ENCODE data around the gene SGMS1. TPM values are rescaled to one million over a fixed set of nuclear protein-coding genes. Genes with fewer than 3 reads are reported as not detected.

SGMS1 gene
- total and polyA plus RNA-seq, 4 donors: 8.9 to 54.3 (median 22.2) TPM

DNA sequence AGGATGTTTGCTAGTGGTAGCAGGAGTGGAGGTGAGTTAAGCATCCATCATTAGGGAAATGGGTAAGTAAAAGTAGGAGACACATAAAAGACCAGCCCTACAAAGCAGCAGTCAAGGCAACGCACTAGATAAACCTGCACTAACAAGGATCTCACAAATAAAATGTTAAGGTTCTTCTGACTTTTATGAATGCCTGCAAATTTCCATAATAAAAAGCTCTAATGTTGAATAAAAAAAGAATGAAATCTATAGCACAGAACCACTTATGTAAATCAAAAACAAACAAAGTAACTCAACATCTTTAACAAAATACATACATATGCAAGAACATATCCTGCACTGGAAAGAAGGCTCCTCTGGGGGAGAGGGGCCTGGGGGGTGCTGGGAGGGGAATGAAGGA, 4.6 kb downstream of the SGMS1 start:
- Histone ChIP-seq H3K27ac (ENCODE audit: low read depth in 1 of 2, low read length in 2 of 2) (no peak overlapping the region), H3K4me3 (ENCODE audit: low read length in 2 of 2) (no peak overlapping the region), H3K36me3 (ENCODE audit: control insufficient read depth in 1 of 2, insufficient read depth in 2 of 2, low read length in 1 of 2) (no peaks in the 10 kb centered on the region), H3K4me1 (ENCODE audit: control insufficient read depth in 1 of 2, insufficient read depth in 2 of 2, low read length in 2 of 2) (peaks cover 0 to 2% of the 10 kb centered on the region in 2 donors), H3K9me3 (ENCODE audit: control insufficient read depth, low read length) (no peaks in the 10 kb centered on the region), H3K27me3 (ENCODE audit: control insufficient read depth in 1 of 2, insufficient read depth in 2 of 2, low read length in 1 of 2) (no peaks in the 10 kb centered on the region)
- WGBS, 2 donors: 87 to 97% methylated on average over 1 of the region's 1 CpG
- intact Hi-C loops (cut with DNase I): no loop called here
- ATAC-seq (ENCODE audit: low FRiP score): no peak
- DNase-seq: no peak

DNA sequence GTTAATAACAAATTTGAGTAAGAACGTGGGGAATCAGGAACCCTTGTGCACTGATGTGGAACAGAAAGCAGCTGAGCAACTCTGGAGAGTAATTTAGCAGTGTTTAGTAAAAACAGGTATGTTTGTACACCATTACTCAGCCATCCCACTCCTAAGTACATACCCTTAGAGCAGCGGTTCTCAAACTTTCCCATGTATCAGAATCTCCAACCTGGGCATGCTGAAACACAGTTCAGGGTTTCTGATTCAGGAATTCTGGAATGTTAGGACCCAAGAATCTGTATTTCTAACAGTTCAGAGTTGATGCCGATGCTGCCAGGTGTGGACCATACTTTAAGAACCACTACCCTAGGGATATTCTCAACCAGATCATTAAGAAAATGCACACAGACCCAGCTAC, 5.1 kb downstream of the SGMS1 start:
- no peak for ATAC-seq (ENCODE audit: low FRiP score)
- Histone ChIP-seq H3K27ac (ENCODE audit: low read depth in 1 of 2, low read length in 2 of 2) (no peak overlapping the region), H3K36me3 (ENCODE audit: control insufficient read depth in 1 of 2, insufficient read depth in 2 of 2, low read length in 1 of 2) (no peaks in the 10 kb centered on the region), H3K4me3 (ENCODE audit: low read length in 2 of 2) (no peak overlapping the region), H3K4me1 (ENCODE audit: control insufficient read depth in 1 of 2, insufficient read depth in 2 of 2, low read length in 2 of 2) (peaks cover 0 to 2% of the 10 kb centered on the region in 2 donors), H3K9me3 (ENCODE audit: control insufficient read depth, low read length) (no peaks in the 10 kb centered on the region), H3K27me3 (ENCODE audit: control insufficient read depth in 1 of 2, insufficient read depth in 2 of 2, low read length in 1 of 2) (no peaks in the 10 kb centered on the region)
- no peak for DNase-seq
- intact Hi-C loops (cut with DNase I): no loop called here
- 84 to 88% methylated on average over 3 of the region's 3 CpGs for WGBS, 2 donors

DNA sequence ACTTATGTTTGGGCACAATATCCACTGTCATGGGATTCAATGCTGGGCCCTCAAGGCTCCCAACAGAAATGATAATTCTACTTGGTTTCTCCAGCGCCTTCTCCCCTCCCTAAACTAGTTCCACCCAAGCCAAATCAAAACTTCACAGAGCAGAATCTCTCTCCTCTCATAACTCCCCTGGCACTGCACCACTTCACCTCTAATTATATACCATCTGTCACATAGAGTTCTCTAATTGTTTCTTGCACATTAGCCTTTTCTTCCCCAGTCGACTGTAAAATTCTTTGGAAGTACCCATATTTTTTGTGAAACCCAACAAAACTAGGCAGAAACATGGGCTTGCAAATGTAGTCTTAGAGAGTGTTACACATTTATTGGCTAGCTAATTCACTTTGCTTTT, 8.1 kb downstream of the SGMS1 start:
- Histone ChIP-seq H3K4me1 (ENCODE audit: control insufficient read depth in 1 of 2, insufficient read depth in 2 of 2, low read length in 2 of 2) (peaks cover 2% of the 10 kb centered on the region in 2 donors), H3K9me3 (ENCODE audit: control insufficient read depth, low read length) (no peaks in the 10 kb centered on the region), H3K27ac (ENCODE audit: low read depth in 1 of 2, low read length in 2 of 2) (no peak overlapping the region), H3K36me3 (ENCODE audit: control insufficient read depth in 1 of 2, insufficient read depth in 2 of 2, low read length in 1 of 2) (no peaks in the 10 kb centered on the region), H3K27me3 (ENCODE audit: control insufficient read depth in 1 of 2, insufficient read depth in 2 of 2, low read length in 1 of 2) (no peaks in the 10 kb centered on the region), H3K4me3 (ENCODE audit: low read length in 2 of 2) (no peak overlapping the region)
- intact Hi-C loops (cut with DNase I): no loop called here
- no peak for ATAC-seq (ENCODE audit: low FRiP score)
- 92% methylated on average over 2 of the region's 2 CpGs for WGBS, 2 donors
- no peak for DNase-seq

DNA sequence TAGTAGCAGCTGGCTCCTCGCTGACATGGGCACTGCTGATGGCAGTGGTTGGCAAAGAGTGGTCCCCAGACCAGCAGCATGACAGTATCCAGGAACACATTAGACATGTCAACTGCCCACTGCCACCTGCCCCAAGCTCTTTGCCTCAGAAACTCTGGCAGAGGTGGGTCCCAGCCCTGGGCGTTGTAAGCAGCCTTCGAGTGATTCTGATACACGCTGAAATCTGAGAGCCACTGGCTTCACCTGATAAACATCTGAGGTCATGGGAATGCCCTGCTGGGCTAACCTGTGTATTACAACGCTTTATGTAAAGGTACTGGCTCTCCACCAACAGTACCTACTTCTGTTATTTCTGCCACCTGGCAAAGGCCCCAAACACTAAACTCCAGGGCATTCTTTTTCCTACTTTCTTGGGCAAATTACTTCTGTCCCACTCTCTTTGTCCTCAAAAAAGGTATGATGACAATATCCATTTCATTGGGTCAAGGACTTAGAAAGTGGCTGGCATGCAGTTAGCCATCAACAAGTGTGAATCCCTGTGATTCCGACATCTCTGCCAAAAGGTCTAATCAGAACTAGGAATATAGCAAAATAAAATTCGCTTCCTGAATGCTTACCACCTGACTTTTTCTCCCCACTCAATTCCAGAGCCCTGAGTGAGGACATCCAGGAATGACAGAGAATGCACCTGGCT, 9.2 kb downstream of the SGMS1 start:
- DNase-seq (no peak), ATAC-seq (ENCODE audit: low FRiP score) (no peak)
- H3K27me3 ChIP-seq (ENCODE audit: control insufficient read depth in 1 of 2, insufficient read depth in 2 of 2, low read length in 1 of 2): no peaks in the 10 kb centered on the region
- 70 to 77% methylated on average over 7 of the region's 7 CpGs for WGBS, 2 donors
- no peak overlapping the region for H3K27ac ChIP-seq (ENCODE audit: low read depth in 1 of 2, low read length in 2 of 2)
- H3K36me3 ChIP-seq (ENCODE audit: control insufficient read depth in 1 of 2, insufficient read depth in 2 of 2, low read length in 1 of 2): no peaks in the 10 kb centered on the region
- H3K4me3 ChIP-seq (ENCODE audit: low read length in 2 of 2): no peak overlapping the region
- intact Hi-C loops (cut with DNase I): loop anchor here in 1 of 2 donors (5.0 kb wide), 1 partner anchor 57 kb away; no protein-coding TSS in a partner anchor
- no peaks in the 10 kb centered on the region for H3K9me3 ChIP-seq (ENCODE audit: control insufficient read depth, low read length)
- H3K4me1 ChIP-seq (ENCODE audit: control insufficient read depth in 1 of 2, insufficient read depth in 2 of 2, low read length in 2 of 2): peaks cover 2% of the 10 kb centered on the region in 2 donors

DNA sequence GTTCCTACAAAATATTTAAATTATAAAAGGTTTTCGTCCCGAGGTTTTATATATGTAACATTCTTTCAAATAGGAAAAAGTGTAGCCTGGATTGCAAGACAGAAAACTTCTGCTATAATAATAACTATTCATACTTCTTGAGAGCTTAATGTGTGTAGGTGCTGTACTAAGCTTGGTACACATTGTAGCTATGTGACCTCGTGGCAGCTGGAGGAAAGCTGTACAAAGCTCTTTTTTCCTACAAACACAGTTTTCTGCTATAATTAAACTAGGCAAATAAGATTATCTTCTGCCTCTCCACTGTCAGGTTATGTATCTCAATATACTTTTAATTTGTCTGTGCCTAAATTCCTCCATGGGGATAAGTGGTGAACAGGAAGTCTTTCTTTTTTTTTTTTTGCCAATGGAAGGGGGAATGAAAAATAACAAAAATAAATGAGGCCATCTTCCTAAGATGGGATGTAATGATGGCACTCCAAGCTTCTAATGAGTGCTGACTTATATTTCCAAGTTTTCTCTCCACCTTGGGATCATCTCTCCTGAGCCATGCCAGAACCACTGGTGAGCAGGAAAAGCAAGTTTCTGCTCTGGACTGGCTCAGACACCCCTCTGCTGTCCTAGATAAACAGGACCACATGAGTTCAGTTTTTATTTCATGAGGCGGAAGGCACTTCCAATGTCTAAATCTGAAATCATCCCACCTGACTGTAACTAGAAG, 9.9 kb downstream of the SGMS1 start:
- DNase-seq (no peak), ATAC-seq (ENCODE audit: low FRiP score) (no peak)
- WGBS, 2 donors: 46 to 51% methylated on average over 4 of the region's 4 CpGs
- no peaks in the 10 kb centered on the region for H3K36me3 ChIP-seq (ENCODE audit: control insufficient read depth in 1 of 2, insufficient read depth in 2 of 2, low read length in 1 of 2)
- intact Hi-C loops (cut with DNase I): loop anchor here in 1 of 2 donors (5.0 kb wide), 1 partner anchor 57 kb away; no protein-coding TSS in a partner anchor
- no peaks in the 10 kb centered on the region for H3K9me3 ChIP-seq (ENCODE audit: control insufficient read depth, low read length)
- H3K27me3 ChIP-seq (ENCODE audit: control insufficient read depth in 1 of 2, insufficient read depth in 2 of 2, low read length in 1 of 2): no peaks in the 10 kb centered on the region
- peaks cover 2% of the 10 kb centered on the region in 2 donors for H3K4me1 ChIP-seq (ENCODE audit: control insufficient read depth in 1 of 2, insufficient read depth in 2 of 2, low read length in 2 of 2)
- no peak overlapping the region for H3K4me3 ChIP-seq (ENCODE audit: low read length in 2 of 2)
- no peak overlapping the region for H3K27ac ChIP-seq (ENCODE audit: low read depth in 1 of 2, low read length in 2 of 2)

- Histone ChIP-seq H3K4me3 (ENCODE audit: low read length in 2 of 2) (no peak overlapping the region), H3K4me1 (ENCODE audit: control insufficient read depth in 1 of 2, insufficient read depth in 2 of 2, low read length in 2 of 2) (peaks cover 2% of the 10 kb centered on the region in 2 donors), H3K27ac (ENCODE audit: low read depth in 1 of 2, low read length in 2 of 2) (no peak overlapping the region), H3K36me3 (ENCODE audit: control insufficient read depth in 1 of 2, insufficient read depth in 2 of 2, low read length in 1 of 2) (no peaks in the 10 kb centered on the region), H3K9me3 (ENCODE audit: control insufficient read depth, low read length) (no peaks in the 10 kb centered on the region), H3K27me3 (ENCODE audit: control insufficient read depth in 1 of 2, insufficient read depth in 2 of 2, low read length in 1 of 2) (no peaks in the 10 kb centered on the region)
- DNase-seq (no peak), ATAC-seq (ENCODE audit: low FRiP score) (no peak)
- intact Hi-C loops (cut with DNase I): loop anchor here in 1 of 2 donors (5.0 kb wide), 1 partner anchor 56 kb away; no protein-coding TSS in a partner anchor
- 56 to 61% methylated on average over 2 of the region's 2 CpGs for WGBS, 2 donors
These were observed 10.6 kb downstream of the SGMS1 start for GRCh38 chr10:50613150-50613549.

DNA sequence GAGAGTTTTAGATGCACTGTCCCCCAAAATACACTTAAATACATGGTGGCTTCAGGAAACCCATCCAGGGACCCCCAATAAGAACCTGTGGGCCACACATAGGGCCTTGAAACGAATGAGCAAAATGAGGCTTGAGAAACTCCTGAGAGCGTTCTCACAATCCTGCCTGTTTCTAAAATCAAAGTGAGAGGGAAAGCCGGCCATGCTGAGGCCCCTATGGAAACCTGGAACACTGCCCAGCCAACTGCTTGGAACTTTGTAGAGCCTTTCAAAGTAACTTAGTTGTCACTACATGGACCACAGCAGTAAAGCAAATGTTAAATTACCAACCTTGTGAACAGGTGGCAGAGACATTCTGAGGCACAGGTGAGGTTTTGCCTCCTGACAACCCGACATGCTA, 13.4 kb downstream of the SGMS1 start:
- DNase-seq (no peak), ATAC-seq (ENCODE audit: low FRiP score) (no peak)
- intact Hi-C loops (cut with DNase I): loop anchor here in 1 of 2 donors (5.0 kb wide), 1 partner anchor 53 kb away; no protein-coding TSS in a partner anchor
- H3K4me1 ChIP-seq (ENCODE audit: control insufficient read depth in 1 of 2, insufficient read depth in 2 of 2, low read length in 2 of 2): peaks cover 5% of the 10 kb centered on the region in 2 donors
- H3K4me3 ChIP-seq (ENCODE audit: low read length in 2 of 2): no peak overlapping the region
- no peaks in the 10 kb centered on the region for H3K27me3 ChIP-seq (ENCODE audit: control insufficient read depth in 1 of 2, insufficient read depth in 2 of 2, low read length in 1 of 2)
- WGBS, 2 donors: 27 to 36% methylated on average over 4 of the region's 4 CpGs
- no peaks in the 10 kb centered on the region for H3K9me3 ChIP-seq (ENCODE audit: control insufficient read depth, low read length)
- no peak overlapping the region for H3K27ac ChIP-seq (ENCODE audit: low read depth in 1 of 2, low read length in 2 of 2)
- no peaks in the 10 kb centered on the region for H3K36me3 ChIP-seq (ENCODE audit: control insufficient read depth in 1 of 2, insufficient read depth in 2 of 2, low read length in 1 of 2)

DNA sequence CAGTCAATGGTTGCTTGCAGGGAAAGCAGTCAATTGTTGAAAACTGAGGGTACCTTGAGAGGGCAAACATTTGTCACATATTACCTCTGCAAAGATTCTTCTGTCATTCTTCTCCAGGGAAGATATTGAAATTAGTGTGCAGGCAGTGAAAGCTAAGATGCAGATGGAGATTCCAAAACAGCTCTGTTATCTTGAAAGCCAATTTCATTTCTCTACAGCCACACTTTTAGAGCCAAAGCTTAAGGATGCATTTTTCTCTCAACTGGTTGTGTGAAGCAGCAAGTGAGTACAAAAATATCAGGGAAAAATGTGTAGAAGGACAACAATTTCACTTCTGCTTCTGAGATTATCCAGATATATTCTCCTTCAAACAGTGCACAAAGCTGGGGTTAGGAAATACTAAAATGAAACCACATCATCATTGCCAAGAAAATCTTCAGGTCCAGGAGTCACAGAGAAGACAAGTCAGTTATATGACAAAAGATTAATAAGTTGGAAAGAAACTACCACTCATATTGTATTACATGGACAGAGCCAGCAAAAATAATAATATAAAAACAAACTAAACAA, 16.3 kb downstream of the SGMS1 start:
- Histone ChIP-seq H3K36me3 (ENCODE audit: control insufficient read depth in 1 of 2, insufficient read depth in 2 of 2, low read length in 1 of 2) (no peaks in the 10 kb centered on the region), H3K27me3 (ENCODE audit: control insufficient read depth in 1 of 2, insufficient read depth in 2 of 2, low read length in 1 of 2) (no peaks in the 10 kb centered on the region), H3K9me3 (ENCODE audit: control insufficient read depth, low read length) (no peaks in the 10 kb centered on the region), H3K4me1 (ENCODE audit: control insufficient read depth in 1 of 2, insufficient read depth in 2 of 2, low read length in 2 of 2) (peaks cover 3 to 8% of the 10 kb centered on the region in 2 donors), H3K27ac (ENCODE audit: low read depth in 1 of 2, low read length in 2 of 2) (no peak overlapping the region), H3K4me3 (ENCODE audit: low read length in 2 of 2) (no peak overlapping the region)
- ATAC-seq (ENCODE audit: low FRiP score) (no peak), DNase-seq (no peak)
- intact Hi-C loops (cut with DNase I): no loop called here

Measured in aorta (tissue), 5 donors.